Caco-2 (cell line): ENCODE results near the gene RASSF7. TPM values are rescaled to one million over a fixed set of nuclear protein-coding genes. Genes with fewer than 3 reads are reported as not detected.
A peak's percentile ranks its signal among the peaks of the same experiment; 100 is the strongest.

Source experiments
- BruUV-seq: library from RNA; stranded (reverse); fragments of 400-500 nt; replicated peaks from 2 replicates; lab custom pipeline; 2021; lab: Mats Ljungman, UMichigan
- CTCF ChIA-PET: fragments of 300-600 bp; sonication (Branson Sonifier 250); formaldehyde crosslinking; loops from one replicate; lab custom pipeline; 2022; ENCODE audit warnings: antibody characterized with exemption; lab: Charles Lee
- POLR2A ChIA-PET: fragments of 300-600 bp; sonication (Branson Sonifier 250); formaldehyde crosslinking; loops from one replicate; lab custom pipeline; 2022; ENCODE audit warnings: antibody characterized with exemption; lab: Charles Lee
- DNase-seq, 2 experiments: peaks; one replicate each; pipeline versions ENCODE4 v3.0.0 to v3.0.0-alpha.2; 2020 to 2022
- H3K27me3 ChIP-seq: replicated peaks from 2 replicates; pipeline ENCODE4 v1.6.0; 2011; ENCODE audit warnings: low read length; ENCODE audit not compliant: control insufficient read depth, insufficient read depth
- H3K36me3 ChIP-seq: 2 replicates; pipeline ENCODE4 v1.5.1; 2011; ENCODE audit warnings: low read length; ENCODE audit not compliant: control insufficient read depth, insufficient read depth
- H3K4me1 ChIP-seq: fragments of 250-450 bp; sonication (Bioruptor Pico); 2 replicates; pipeline ENCODE4 v1.5.1; 2020; ENCODE audit warnings: mild to moderate bottlenecking
- H3K4me3 ChIP-seq: 2 replicates; pipeline ENCODE4 v1.5.1; 2011; ENCODE audit warnings: low read depth, mild to moderate bottlenecking, control low read depth, low read length
- H3K9me3 ChIP-seq: fragments of 250-450 bp; sonication (Bioruptor Pico); 2 replicates; pipeline ENCODE4 v1.5.1; 2020; ENCODE audit warnings: mild to moderate bottlenecking, moderate library complexity
- H3K27ac Mint-ChIP-seq: one replicate; pipeline ENCODE4 v1.8.0; 2022; ENCODE audit warnings: mixed read lengths; ENCODE audit not compliant: unreplicated experiment
- H3K27me3 Mint-ChIP-seq: one replicate; pipeline ENCODE4 v1.8.0; 2022; ENCODE audit warnings: mixed read lengths; ENCODE audit not compliant: insufficient read depth, unreplicated experiment
- H3K36me3 Mint-ChIP-seq: one replicate; pipeline ENCODE4 v1.8.0; 2022; ENCODE audit warnings: mild to moderate bottlenecking, mixed read lengths; ENCODE audit not compliant: insufficient read depth, unreplicated experiment
- H3K4me1 Mint-ChIP-seq: one replicate; pipeline ENCODE4 v1.8.0; 2022; ENCODE audit warnings: low read depth, mixed read lengths; ENCODE audit not compliant: unreplicated experiment
- H3K4me3 Mint-ChIP-seq: one replicate; pipeline ENCODE4 v1.8.0; 2022; ENCODE audit warnings: mild to moderate bottlenecking, moderate library complexity, mixed read lengths; ENCODE audit not compliant: unreplicated experiment
- H3K9me3 Mint-ChIP-seq: one replicate; pipeline ENCODE4 v1.8.0; 2022; ENCODE audit warnings: mixed read lengths; ENCODE audit not compliant: unreplicated experiment
- CTCF ChIP-seq, 2 experiments: fragments of 200-600 bp in 1 of 2; IDR thresholded peaks; 1 replicate in 1 of 2; 2 replicates in 1 of 2; pipeline versions ENCODE4 v1.5.1 to v1.8.0; 2011 to 2022; ENCODE audit warnings: antibody characterized with exemption in 1 of 2, control low read depth in 1 of 2, inconsistent platforms in 1 of 2, low read depth in 1 of 2, low read length in 1 of 2, mild to moderate bottlenecking in 1 of 2, moderate library complexity in 1 of 2; ENCODE audit not compliant: insufficient read depth in 1 of 2, severe bottlenecking in 1 of 2, unreplicated experiment in 1 of 2
- intact Hi-C: fragments of 100-400 bp; cut with micrococcal nuclease; formaldehyde crosslinking; loops from one replicate; pipeline ENCODE4 v1.10.0; 2022; ENCODE audit not compliant: unreplicated experiment
- total RNA-seq: library from RNA; stranded (reverse); gene quantifications from 2 replicates; pipeline ENCODE4 v1.2.3, GENCODE V29; 2022

RASSF7 gene
- total RNA-seq, 1 experiment from 2014 or later: 65.5 TPM

- Mint-ChIP-seq H3K27me3 (no peaks in the 10 kb centered on the region), H3K27ac (peak within 1 kb of the TSS; percentile 88), H3K4me3 (peak within 1 kb of the TSS; percentile 88), H3K4me1 (no peaks in the 10 kb centered on the region), H3K36me3 (peaks cover 43% of the 10 kb centered on the region), H3K9me3 (no peaks in the 10 kb centered on the region)
- ChIA-PET POLR2A (interaction anchor here (1.0 kb wide), 1 partner anchor 159 kb away, joined by 3 read pairs; the partner anchor contains the start of gene TMEM80), CTCF (no interaction called here)
- no TSS peak for BruUV-seq
- Histone ChIP-seq H3K27me3 (no peaks in the 10 kb centered on the region), H3K36me3 (peaks cover 3% of the 10 kb centered on the region), H3K9me3 (no peaks in the 10 kb centered on the region), H3K4me3 (peak within 1 kb of the TSS; percentile 66), H3K4me1 (peaks cover 9% of the 10 kb centered on the region; the same call in 1 of the 2 replicates)
- peak; percentile 92 to 94 for DNase-seq
- TF ChIP-seq CTCF (IDR thresholded peaks at IDR 0.05; ENCODE audit: insufficient read depth in 1 of 2, low read depth in 1 of 2, low read length in 1 of 2, severe bottlenecking in 1 of 2, unreplicated experiment in 1 of 2): no peak
- intact Hi-C loops: loop anchor here (2.0 kb wide), 1 partner anchor 30 kb away; the partner anchor contains the start of gene RNH1
These were observed 23.7 kb upstream of the RASSF7 start, which contains the start of gene LRRC56 for GRCh38 chr11:536841-537621. LRRC56 (plus strand) TSS chr11:537527; CDS start chr11:540685, 3,158 bp downstream.

- H3K4me1 Mint-ChIP-seq: no peaks in the 10 kb centered on the region
- H3K4me1 ChIP-seq: peaks cover 9% of the 10 kb centered on the region; the same call in 1 of the 2 replicates
- no peaks in the 10 kb centered on the region for H3K27me3 ChIP-seq
- POLR2A ChIA-PET: no interaction called here
- CTCF ChIA-PET: no interaction called here
- intact Hi-C loops: loop anchor here (2.0 kb wide), 1 partner anchor 31 kb away; the partner anchor contains the start of gene RNH1
- H3K36me3 Mint-ChIP-seq: peaks cover 35% of the 10 kb centered on the region
- H3K9me3 Mint-ChIP-seq: no peaks in the 10 kb centered on the region
- H3K27ac Mint-ChIP-seq: peak overlapping the region; percentile 88
- peak overlapping the region; percentile 88 for H3K4me3 Mint-ChIP-seq
- DNase-seq: peak; percentile 5 to 34
- peak in 1 of 2 experiments; percentile 0 for TF ChIP-seq CTCF (IDR thresholded peaks at IDR 0.05; ENCODE audit: insufficient read depth in 1 of 2, low read depth in 1 of 2, low read length in 1 of 2, severe bottlenecking in 1 of 2, unreplicated experiment in 1 of 2)
- H3K36me3 ChIP-seq: peaks cover 1% of the 10 kb centered on the region
- no TSS peak for BruUV-seq
- H3K27me3 Mint-ChIP-seq: no peaks in the 10 kb centered on the region
- H3K4me3 ChIP-seq: peak overlapping the region; percentile 66
- H3K9me3 ChIP-seq: no peaks in the 10 kb centered on the region
These were observed 22.9 kb upstream of the RASSF7 start for GRCh38 chr11:537622-538430.
